NCI-H226 (cell line): ENCODE results near the gene CEP112.

Experiments used
- DNase-seq: peaks from one replicate; pipeline ENCODE4 v3.0.0-alpha.2; 2015

CEP112 gene

GRCh38 chr17:65627108-65627507 lies 564.8 kb downstream of the CEP112 start:
- no peak for DNase-seq

- no peak for DNase-seq
Measured at GRCh38 chr17:65626451-65626850, 565.5 kb downstream of the CEP112 start.

GRCh38 chr17:65618516-65618915 lies 573.4 kb downstream of the CEP112 start:
- no peak for DNase-seq

- no peak for DNase-seq
Measured at GRCh38 chr17:65617496-65617895, 574.4 kb downstream of the CEP112 start.

GRCh38 chr17:65609749-65610148 lies 582.2 kb downstream of the CEP112 start:
- DNase-seq: no peak

GRCh38 chr17:65609286-65609685 lies 582.6 kb downstream of the CEP112 start:
- DNase-seq: no peak

- DNase-seq: no peak
Measured at GRCh38 chr17:65604070-65604469, 587.9 kb downstream of the CEP112 start.

GRCh38 chr17:65601881-65602280 lies 590.1 kb downstream of the CEP112 start:
- DNase-seq: no peak

GRCh38 chr17:65601145-65601544 lies 590.8 kb downstream of the CEP112 start:
- no peak for DNase-seq

GRCh38 chr17:65600518-65600917 lies 591.4 kb downstream of the CEP112 start:
- no peak for DNase-seq

- no peak for DNase-seq
Measured at GRCh38 chr17:65599650-65600049, 592.3 kb downstream of the CEP112 start.

GRCh38 chr17:65598746-65599145 lies 593.2 kb downstream of the CEP112 start:
- no peak for DNase-seq

- no peak for DNase-seq
Measured at GRCh38 chr17:65595071-65595656, 596.8 kb downstream of the CEP112 start.

- no peak for DNase-seq
Measured at GRCh38 chr17:65593855-65594845, 597.8 kb downstream of the CEP112 start.

GRCh38 chr17:65593092-65593854 lies 598.7 kb downstream of the CEP112 start:
- DNase-seq: no peak

- no peak for DNase-seq
Measured at GRCh38 chr17:65592125-65592965, 599.6 kb downstream of the CEP112 start.

- no peak for DNase-seq
Measured at GRCh38 chr17:65589321-65589720, 602.6 kb downstream of the CEP112 start.

GRCh38 chr17:65588181-65588808 lies 603.6 kb downstream of the CEP112 start:
- no peak for DNase-seq

GRCh38 chr17:65587534-65588180 lies 604.3 kb downstream of the CEP112 start:
- no peak for DNase-seq

GRCh38 chr17:65586899-65587298 lies 605.0 kb downstream of the CEP112 start:
- no peak for DNase-seq
